ENCODE results near the gene TBC1D23. TPM values are rescaled to one million over a fixed set of nuclear protein-coding genes. Genes with fewer than 3 reads are reported as not detected.

TBC1D23 gene
- total and polyA plus RNA-seq, 9 of the 15 experiments (the other 6 are each of a cell fraction or from before 2014, with no cell fraction given), result 23.4 to 85.8 (median 43.7) TPM

GRCh38 chr3:100361897-100362296 lies 101.1 kb downstream of the TBC1D23 start:
- no peak for ATAC-seq
- no peak overlapping the region for H2AFZ ChIP-seq (ENCODE audit: low read depth, low read length)
- H3K79me2 ChIP-seq (ENCODE audit: control insufficient read depth, insufficient read depth, low read length), result no peaks in the 10 kb centered on the region
- no peaks in the 10 kb centered on the region for H3K9me3 ChIP-seq (replicated peaks; ENCODE audit: control insufficient read depth, insufficient read depth, low read depth, low read length)
- intact Hi-C loops (cut with micrococcal nuclease), result no loop called here
- H3K9me1 ChIP-seq (ENCODE audit: control insufficient read depth, insufficient read depth, low read length), result peaks cover 3% of the 10 kb centered on the region
- H3K27me3 ChIP-seq (ENCODE audit: control insufficient read depth in 2 of 2, insufficient read depth in 2 of 2, low read length in 2 of 2), result no peaks in the 10 kb centered on the region
- H3K4me2 ChIP-seq (ENCODE audit: insufficient read depth, low read length), result no peak overlapping the region
- no peak for FAIRE-seq
- WGBS (ENCODE audit: insufficient coverage, low coverage, missing lambda C conversion rate), result 67% methylated on average over 1 of the region's 1 CpG
- CTCF ChIA-PET (ENCODE audit: low intra/inter-chr PET ratio), result no interaction called here
- H4K20me1 ChIP-seq (replicated peaks; ENCODE audit: control insufficient read depth, insufficient read depth, low read length), result no peaks in the 10 kb centered on the region
- TF ChIP-seq POLR2AphosphoS2 (IDR thresholded peaks at IDR 0.05; ENCODE audit: low read length) (peak; percentile 51; the same call in 1 of the 2 replicates), ETS1 (conservative IDR thresholded peaks at IDR 0.05; ENCODE audit: control insufficient read depth, low read depth, low read length) (no peak)
- no peak overlapping the region for H3K27ac ChIP-seq (ENCODE audit: extremely low read depth, low read depth, low read length)
- POLR2A ChIA-PET, result interaction anchor here (0.8 kb wide), 1 partner anchor 12 kb away, joined by 3 read pairs; no protein-coding TSS in a partner anchor
- H3K36me3 ChIP-seq (ENCODE audit: control insufficient read depth, insufficient read depth, low read length), result peaks cover 39% of the 10 kb centered on the region
- H3K9ac ChIP-seq (ENCODE audit: insufficient read depth in 1 of 2, low read depth in 2 of 2, low read length in 2 of 2), result no peak overlapping the region
- no peak for DNase-seq (ENCODE audit: extremely low read depth in 1 of 4, low spot score in 3 of 4)
- BruUV-seq (replicated peaks), result no TSS peak
- no peak overlapping the region for H3K4me3 ChIP-seq
- in situ Hi-C loops (cut with MboI), result no loop called here
- H3K4me1 ChIP-seq (replicated peaks in 1 of 2; ENCODE audit: control insufficient read depth in 2 of 2, insufficient read depth in 2 of 2, low read length in 2 of 2), result no peaks in the 10 kb centered on the region

GRCh38 chr3:100364421-100364820 lies 103.6 kb downstream of the TBC1D23 start:
- CTCF ChIA-PET (ENCODE audit: low intra/inter-chr PET ratio), result no interaction called here
- FAIRE-seq (no peak), DNase-seq (ENCODE audit: extremely low read depth in 1 of 4, low spot score in 3 of 4) (no peak)
- TF ChIP-seq ZNF121 (CRISPR knock-in tag; conservative IDR thresholded peaks at IDR 0.05) (peak; percentile 63), BCL6 (CRISPR knock-in tag; IDR thresholded peaks at IDR 0.05) (no peak), RBM34 (IDR thresholded peaks at IDR 0.05; ENCODE audit: borderline replicate concordance, insufficient read depth, low read length) (no peak), PREB (CRISPR knock-in tag; IDR thresholded peaks at IDR 0.05) (no peak), POLR2AphosphoS2 (IDR thresholded peaks at IDR 0.05; ENCODE audit: low read length) (no peak), CUX1 (CRISPR knock-in tag; IDR thresholded peaks at IDR 0.05) (no peak), RBM25 (IDR thresholded peaks at IDR 0.05; ENCODE audit: low read depth, low read length, severe bottlenecking) (peak; percentile 20)

More at GRCh38 chr3:100364421-100364820, 103.6 kb downstream of the TBC1D23 start:
- 89% methylated on average over 3 of the region's 3 CpGs for WGBS (ENCODE audit: insufficient coverage, low coverage, missing lambda C conversion rate)
- no peak overlapping the region for H3K27ac ChIP-seq (ENCODE audit: extremely low read depth, low read depth, low read length)
- no TSS peak for BruUV-seq (replicated peaks)
- intact Hi-C loops (cut with micrococcal nuclease), result no loop called here
- no peak overlapping the region for H2AFZ ChIP-seq (ENCODE audit: low read depth, low read length)
- no peak overlapping the region for H3K4me3 ChIP-seq
- no peaks in the 10 kb centered on the region for H3K27me3 ChIP-seq (ENCODE audit: control insufficient read depth in 2 of 2, insufficient read depth in 2 of 2, low read length in 2 of 2)
- no peak overlapping the region for H3K9ac ChIP-seq (ENCODE audit: insufficient read depth in 1 of 2, low read depth in 2 of 2, low read length in 2 of 2)
- H3K4me2 ChIP-seq (ENCODE audit: insufficient read depth, low read length), result no peak overlapping the region
- POLR2A ChIA-PET, result no interaction called here
- no peaks in the 10 kb centered on the region for H3K9me3 ChIP-seq (replicated peaks; ENCODE audit: control insufficient read depth, insufficient read depth, low read depth, low read length)
- H4K20me1 ChIP-seq (replicated peaks; ENCODE audit: control insufficient read depth, insufficient read depth, low read length), result no peaks in the 10 kb centered on the region
- H3K4me1 ChIP-seq (replicated peaks in 1 of 2; ENCODE audit: control insufficient read depth in 2 of 2, insufficient read depth in 2 of 2, low read length in 2 of 2), result no peaks in the 10 kb centered on the region
- no peaks in the 10 kb centered on the region for H3K79me2 ChIP-seq (ENCODE audit: control insufficient read depth, insufficient read depth, low read length)
- in situ Hi-C loops (cut with MboI), result no loop called here
- H3K9me1 ChIP-seq (ENCODE audit: control insufficient read depth, insufficient read depth, low read length), result peaks cover 3% of the 10 kb centered on the region
- ATAC-seq, result no peak
- H3K36me3 ChIP-seq (ENCODE audit: control insufficient read depth, insufficient read depth, low read length), result peaks cover 64% of the 10 kb centered on the region

Data from K562 (cell line).